GM13977 (cell line): Measurements from ENCODE around the gene YEATS2.
"Not testable (repeated sequence)": the region's sequence is repeated elsewhere in the genome, so short reads cannot be mapped to it uniquely, and the experiment has no call there.

Experiments used
- DNase-seq: peaks from one replicate; pipeline ENCODE4 v3.0.0; 2012; ENCODE audit warnings: low spot score
- in situ Hi-C: fragments of 300-500 bp; cut with MboI; formaldehyde crosslinking; loops from one replicate; pipeline ENCODE4 v1.12.0; 2022; ENCODE audit warnings: low sequenced_read_pairs, low pct_unique_long_range_greater_than_20kb, mixed read lengths, inconsistent platforms; ENCODE audit not compliant: unreplicated experiment
- TF ChIP-seq, protein P1 (sequence below): IDR thresholded peaks from 2 replicates; pipeline ENCODE4 v1.5.1; 2012; ENCODE audit warnings: mild to moderate bottlenecking, control low read depth; ENCODE audit not compliant: insufficient read depth; ENCODE audit errors: extremely low read depth, missing control alignments

YEATS2 gene

DNA sequence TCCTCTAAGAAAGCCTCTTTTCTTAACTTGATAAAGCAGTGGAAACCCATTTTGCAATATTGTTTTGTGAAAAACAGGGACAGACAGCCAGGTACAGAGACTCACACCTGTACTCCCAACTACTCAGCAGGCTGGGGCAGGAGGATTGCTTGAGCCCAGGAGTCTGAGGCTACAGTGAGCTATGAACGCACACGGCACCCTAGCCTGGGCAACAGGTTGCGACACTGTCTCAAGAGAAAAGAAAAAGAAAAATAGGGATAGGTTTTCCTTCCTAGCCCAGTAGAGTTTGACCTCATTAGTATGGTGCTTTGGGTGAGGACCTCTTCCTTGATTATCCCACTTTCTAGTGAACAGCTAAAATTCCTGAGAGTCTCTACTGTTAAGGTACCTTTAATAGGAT, 17.5 kb upstream of the YEATS2 start:
- TF ChIP-seq, protein P1, sequence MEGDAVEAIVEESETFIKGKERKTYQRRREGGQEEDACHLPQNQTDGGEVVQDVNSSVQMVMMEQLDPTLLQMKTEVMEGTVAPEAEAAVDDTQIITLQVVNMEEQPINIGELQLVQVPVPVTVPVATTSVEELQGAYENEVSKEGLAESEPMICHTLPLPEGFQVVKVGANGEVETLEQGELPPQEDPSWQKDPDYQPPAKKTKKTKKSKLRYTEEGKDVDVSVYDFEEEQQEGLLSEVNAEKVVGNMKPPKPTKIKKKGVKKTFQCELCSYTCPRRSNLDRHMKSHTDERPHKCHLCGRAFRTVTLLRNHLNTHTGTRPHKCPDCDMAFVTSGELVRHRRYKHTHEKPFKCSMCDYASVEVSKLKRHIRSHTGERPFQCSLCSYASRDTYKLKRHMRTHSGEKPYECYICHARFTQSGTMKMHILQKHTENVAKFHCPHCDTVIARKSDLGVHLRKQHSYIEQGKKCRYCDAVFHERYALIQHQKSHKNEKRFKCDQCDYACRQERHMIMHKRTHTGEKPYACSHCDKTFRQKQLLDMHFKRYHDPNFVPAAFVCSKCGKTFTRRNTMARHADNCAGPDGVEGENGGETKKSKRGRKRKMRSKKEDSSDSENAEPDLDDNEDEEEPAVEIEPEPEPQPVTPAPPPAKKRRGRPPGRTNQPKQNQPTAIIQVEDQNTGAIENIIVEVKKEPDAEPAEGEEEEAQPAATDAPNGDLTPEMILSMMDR = no peak
- in situ Hi-C loops = no loop called here
- DNase-seq = no peak

DNA sequence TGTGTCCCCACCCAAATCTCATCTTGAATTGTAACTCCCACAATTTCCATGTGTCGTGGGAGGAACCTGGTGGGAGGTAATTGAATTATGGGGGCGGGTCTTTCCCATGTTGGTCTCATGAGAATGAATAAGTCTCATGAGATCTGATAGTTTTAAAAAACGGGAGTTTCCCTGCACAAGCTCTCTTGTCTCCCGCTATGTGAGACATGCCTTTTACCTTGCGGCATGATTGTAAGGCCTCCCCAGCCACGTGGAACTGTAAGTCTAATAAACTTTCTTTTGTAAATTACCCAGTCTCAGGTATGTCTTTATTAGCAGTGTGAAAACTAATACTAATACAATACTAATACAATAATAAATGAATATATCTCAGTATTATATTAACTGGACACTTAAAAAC, 9.9 kb upstream of the YEATS2 start:
- TF ChIP-seq, protein P1 = no peak
- in situ Hi-C loops = no loop called here
- DNase-seq = no peak

DNA sequence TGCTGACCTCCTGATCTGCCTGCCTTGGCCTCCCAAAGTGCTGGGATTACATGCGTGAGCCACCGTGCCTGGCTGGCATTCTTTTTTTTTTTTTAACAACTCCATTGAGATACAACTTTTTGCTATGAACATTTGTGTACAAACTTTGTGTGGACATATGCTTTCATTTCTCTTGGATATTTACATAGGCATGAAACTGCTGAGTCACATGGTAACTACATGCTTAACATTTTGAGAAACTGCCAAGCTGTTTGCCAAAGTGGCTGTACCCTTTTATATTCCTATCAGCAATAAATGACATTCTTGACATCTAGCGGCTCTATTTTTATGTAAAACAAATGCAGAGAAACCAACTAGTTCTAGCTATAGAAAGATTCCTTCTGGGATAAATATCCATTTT, 8.7 kb upstream of the YEATS2 start:
- in situ Hi-C loops = no loop called here
- TF ChIP-seq, protein P1 = no peak
- DNase-seq = no peak

DNA sequence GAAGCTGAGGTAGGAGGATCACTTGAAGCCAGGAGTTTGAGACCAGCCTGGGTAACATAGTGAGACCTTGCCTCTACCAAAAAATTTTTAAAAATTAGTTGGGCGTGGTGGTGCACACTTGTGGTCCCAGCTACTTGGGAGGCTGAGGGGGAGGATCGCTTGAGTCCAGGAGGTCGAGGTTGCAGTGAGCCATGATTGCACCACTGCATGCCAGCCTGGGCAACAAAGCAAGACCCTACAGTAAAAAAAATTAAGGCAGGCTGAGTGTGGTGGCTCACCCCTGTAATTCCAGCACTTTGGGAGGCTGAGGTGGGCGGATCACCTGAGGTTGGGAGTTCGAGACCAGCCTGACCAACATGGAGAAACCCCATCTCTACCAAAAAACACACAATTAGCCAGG, 8.0 kb upstream of the YEATS2 start:
- DNase-seq, in situ Hi-C loops: not testable (repeated sequence)

DNA sequence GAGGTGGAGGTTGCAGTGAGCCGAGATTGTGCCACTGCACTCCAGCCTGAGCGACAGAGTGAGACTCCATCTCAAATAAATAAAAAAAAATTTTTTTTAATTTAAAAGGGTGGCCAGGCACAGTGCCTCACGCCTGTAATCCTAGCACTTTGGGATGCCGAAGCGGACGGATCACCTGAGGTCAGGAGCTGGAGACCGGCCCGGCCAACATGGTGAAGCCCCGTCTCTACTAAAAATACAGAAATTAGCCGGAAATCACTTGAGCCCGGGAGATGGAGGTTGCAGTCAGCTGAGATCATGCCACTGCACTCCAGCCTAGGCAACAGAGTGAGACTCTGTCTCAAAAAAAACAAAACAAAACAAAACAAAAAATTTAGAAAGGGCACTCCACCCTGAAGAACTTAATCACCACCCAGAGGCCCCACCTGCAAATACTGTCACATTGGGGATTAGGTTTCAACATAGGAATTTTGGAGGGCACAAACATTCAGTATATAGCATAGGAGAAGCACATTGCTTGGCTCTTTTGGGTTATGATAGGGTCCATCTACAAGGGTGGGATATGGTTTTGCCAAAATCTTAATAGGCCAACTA, 7.1 kb upstream of the YEATS2 start:
- in situ Hi-C loops = no loop called here
- TF ChIP-seq, protein P1 = no peak
- DNase-seq = no peak

DNA sequence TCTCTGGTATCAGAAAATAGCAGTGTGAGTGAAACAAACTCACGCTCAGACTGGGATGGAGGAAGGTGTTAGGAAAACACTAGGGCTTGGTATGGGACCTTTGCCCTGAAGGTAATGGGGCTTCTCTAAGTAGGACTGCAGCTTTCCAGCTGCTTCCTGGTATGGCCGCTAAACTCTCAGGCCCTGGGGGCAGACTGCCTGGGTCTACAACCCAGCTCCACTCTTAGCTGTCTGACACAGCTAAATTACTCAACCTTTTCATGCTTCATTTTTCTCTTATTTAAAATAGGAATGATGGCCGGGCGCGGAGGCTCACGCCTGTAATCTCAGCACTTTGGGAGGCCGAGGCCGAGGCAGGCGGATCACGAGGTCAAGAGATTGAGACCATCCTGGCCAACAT, 5.2 kb upstream of the YEATS2 start:
- in situ Hi-C loops = no loop called here
- TF ChIP-seq, protein P1 = no peak
- no peak for DNase-seq

DNA sequence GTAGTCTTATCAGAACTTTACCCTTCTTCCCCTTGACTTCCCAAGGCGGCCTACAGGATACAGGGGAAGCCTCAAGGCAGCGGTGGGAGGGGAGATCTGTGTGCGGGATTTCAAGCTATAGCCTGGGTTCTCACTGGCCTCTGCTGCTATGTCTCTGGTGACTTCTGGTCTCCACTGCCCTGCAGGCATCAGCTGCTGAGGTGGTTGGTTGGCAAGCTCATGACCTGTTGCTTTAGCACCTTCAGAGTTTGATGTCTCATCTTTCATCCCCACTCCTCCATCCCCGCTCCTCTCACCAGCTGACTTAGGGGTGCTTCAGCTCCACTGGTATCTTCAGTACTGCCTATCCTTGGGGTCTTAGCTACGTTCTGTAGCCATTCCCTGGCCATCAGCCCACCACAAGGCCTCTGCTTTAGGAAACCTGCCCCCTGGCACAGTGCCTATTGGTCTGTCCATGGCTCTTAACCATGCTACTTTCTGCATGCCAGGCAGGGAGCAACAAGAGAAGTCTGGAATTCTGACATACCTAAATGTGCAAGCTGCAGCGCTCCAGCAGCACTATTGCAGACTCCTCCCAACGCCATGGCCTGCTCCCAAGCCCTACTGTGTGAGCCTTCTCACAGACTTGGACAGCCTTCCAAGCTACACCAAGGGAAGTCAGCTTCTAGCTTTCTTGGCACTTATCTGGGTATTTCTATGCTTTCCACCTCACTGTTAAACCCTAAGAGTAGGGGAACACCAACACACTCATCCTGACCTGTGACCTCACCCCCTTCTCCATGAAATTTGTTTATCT, 1.8 kb upstream of the YEATS2 start:
- DNase-seq = no peak
- TF ChIP-seq, protein P1 = no peak
- in situ Hi-C loops = no loop called here
